Prostate gland (tissue), 2 donors: ENCODE measurements around the gene C16orf96.

Experiments used
- CTCF ChIP-seq, 4 experiments: fragments of 200-600 bp in 2 of 4; fragments of 450-650 bp in 2 of 4; sonication (generic) in 2 of 4; IDR thresholded peaks; 1 replicate in 3 of 4; 2 replicates in 1 of 4; pipeline ENCODE4 v1.5.1; 2016 to 2019; ENCODE audit warnings: antibody characterized with exemption in 4 of 4, mild to moderate bottlenecking in 2 of 4, moderate library complexity in 2 of 4
- POLR2A ChIP-seq: fragments of 450-650 bp; IDR thresholded peaks from one replicate; pipeline ENCODE4 v1.6.1; 2016; ENCODE audit warnings: antibody characterized with exemption, mild to moderate bottlenecking

GRCh38 chr16:4539716-4540284, 16.3 kb upstream of the C16orf96 start:
- TF ChIP-seq CTCF (IDR thresholded peaks at IDR 0.05), result no peak
- TF ChIP-seq POLR2A, result no peak
